ENCODE measurements around the gene PRDM15.

Gene PRDM15

GRCh38 chr21:41868062-41868710 lies 11.0 kb downstream of the PRDM15 start:
- Histone ChIP-seq H3K4me1 (peaks cover 99% of the 10 kb centered on the region), H3K27me3 (no peaks in the 10 kb centered on the region), H3K27ac (peak overlapping the region; percentile 46), H3K36me3 (no peaks in the 10 kb centered on the region), H3K4me2 (peak overlapping the region; percentile 77), H3K4me3 (peak overlapping the region; percentile 49), H4K20me1 (no peaks in the 10 kb centered on the region), H3K9me3 (no peaks in the 10 kb centered on the region), H3K9ac (peak overlapping the region; percentile 49; the same call in 1 of the 2 replicates)
- TF ChIP-seq Cebpa-rat (IDR thresholded peaks at IDR 0.05), result no peak

GRCh38 chr21:41867313-41867712 lies 11.8 kb downstream of the PRDM15 start:
- H3K4me1 ChIP-seq, result peaks cover 99% of the 10 kb centered on the region
- no peaks in the 10 kb centered on the region for H3K36me3 ChIP-seq
- TF ChIP-seq Cebpa-rat (IDR thresholded peaks at IDR 0.05), result no peak
- no peaks in the 10 kb centered on the region for H4K20me1 ChIP-seq
- no peak overlapping the region for H3K4me3 ChIP-seq
- peak overlapping the region; percentile 77 for H3K4me2 ChIP-seq
- 0 out of 2 replicates have a peak overlapping the region, but pooled peaks have one; percentile 45 for H3K9ac ChIP-seq
- H3K9me3 ChIP-seq, result no peaks in the 10 kb centered on the region
- H3K27me3 ChIP-seq, result no peaks in the 10 kb centered on the region
- H3K27ac ChIP-seq, result peak overlapping the region; percentile 46

- H3K27ac ChIP-seq, result peak overlapping the region; percentile 46
- TF ChIP-seq Cebpa-rat (IDR thresholded peaks at IDR 0.05), result no peak
- no peaks in the 10 kb centered on the region for H3K27me3 ChIP-seq
- no peaks in the 10 kb centered on the region for H4K20me1 ChIP-seq
- H3K4me2 ChIP-seq, result peak overlapping the region; percentile 77
- peaks cover 100% of the 10 kb centered on the region for H3K4me1 ChIP-seq
- H3K9me3 ChIP-seq, result no peaks in the 10 kb centered on the region
- peak overlapping the region; percentile 45; the same call in 1 of the 2 replicates for H3K9ac ChIP-seq
- H3K4me3 ChIP-seq, result no peak overlapping the region
- no peaks in the 10 kb centered on the region for H3K36me3 ChIP-seq
Measured at GRCh38 chr21:41866274-41866809, 12.8 kb downstream of the PRDM15 start.

- peak overlapping the region; percentile 77 for H3K4me2 ChIP-seq
- peak overlapping the region; percentile 70 for H3K27ac ChIP-seq
- no peaks in the 10 kb centered on the region for H3K9me3 ChIP-seq
- H4K20me1 ChIP-seq, result no peaks in the 10 kb centered on the region
- no peak for TF ChIP-seq Cebpa-rat (IDR thresholded peaks at IDR 0.05)
- no peak overlapping the region for H3K4me3 ChIP-seq
- no peaks in the 10 kb centered on the region for H3K27me3 ChIP-seq
- H3K36me3 ChIP-seq, result no peaks in the 10 kb centered on the region
- H3K9ac ChIP-seq, result 0 out of 2 replicates have a peak overlapping the region, but pooled peaks have one; percentile 21
- peaks cover 95% of the 10 kb centered on the region for H3K4me1 ChIP-seq
Measured at GRCh38 chr21:41865002-41865777, 14.0 kb downstream of the PRDM15 start.

GRCh38 chr21:41864311-41865001 lies 14.7 kb downstream of the PRDM15 start:
- Histone ChIP-seq H3K9ac (no peak overlapping the region), H3K9me3 (no peaks in the 10 kb centered on the region), H3K27ac (peak overlapping the region; percentile 70), H3K4me2 (peak overlapping the region; percentile 77), H3K36me3 (peaks cover 4% of the 10 kb centered on the region; the same call in 1 of the 2 replicates), H4K20me1 (no peaks in the 10 kb centered on the region), H3K4me3 (no peak overlapping the region), H3K4me1 (peaks cover 87% of the 10 kb centered on the region), H3K27me3 (no peaks in the 10 kb centered on the region)
- no peak for TF ChIP-seq Cebpa-rat (IDR thresholded peaks at IDR 0.05)

- H3K27ac ChIP-seq, result no peak overlapping the region
- H3K4me1 ChIP-seq, result peaks cover 80% of the 10 kb centered on the region
- peak overlapping the region; percentile 77 for H3K4me2 ChIP-seq
- peaks cover 15% of the 10 kb centered on the region for H3K36me3 ChIP-seq
- H3K9ac ChIP-seq, result no peak overlapping the region
- TF ChIP-seq Cebpa-rat (IDR thresholded peaks at IDR 0.05), result no peak
- H3K9me3 ChIP-seq, result no peaks in the 10 kb centered on the region
- no peaks in the 10 kb centered on the region for H3K27me3 ChIP-seq
- no peaks in the 10 kb centered on the region for H4K20me1 ChIP-seq
- no peak overlapping the region for H3K4me3 ChIP-seq
Measured at GRCh38 chr21:41863439-41863740, 15.8 kb downstream of the PRDM15 start.

GRCh38 chr21:41861987-41862386 lies 17.2 kb downstream of the PRDM15 start:
- H3K9me3 ChIP-seq, result peaks cover 6% of the 10 kb centered on the region; the same call in 1 of the 2 replicates
- H3K27me3 ChIP-seq, result no peaks in the 10 kb centered on the region
- H3K4me1 ChIP-seq, result peaks cover 80% of the 10 kb centered on the region
- H3K9ac ChIP-seq, result peak overlapping the region; percentile 18
- H3K36me3 ChIP-seq, result peaks cover 29% of the 10 kb centered on the region
- no peaks in the 10 kb centered on the region for H4K20me1 ChIP-seq
- TF ChIP-seq Cebpa-rat (IDR thresholded peaks at IDR 0.05), result no peak
- peak overlapping the region; percentile 77 for H3K4me2 ChIP-seq
- peak overlapping the region; percentile 62 for H3K27ac ChIP-seq
- H3K4me3 ChIP-seq, result no peak overlapping the region

GRCh38 chr21:41861255-41861654 lies 17.9 kb downstream of the PRDM15 start:
- peaks cover 36% of the 10 kb centered on the region for H3K36me3 ChIP-seq
- no peak overlapping the region for H3K27ac ChIP-seq

GRCh38 chr21:41859297-41859980 lies 19.7 kb downstream of the PRDM15 start:
- Histone ChIP-seq H3K27ac (no peak overlapping the region), H4K20me1 (no peaks in the 10 kb centered on the region), H3K9ac (no peak overlapping the region), H3K4me3 (no peak overlapping the region), H3K27me3 (no peaks in the 10 kb centered on the region), H3K4me2 (no peak overlapping the region), H3K4me1 (peaks cover 54% of the 10 kb centered on the region), H3K9me3 (peaks cover 14% of the 10 kb centered on the region; the same call in 1 of the 2 replicates), H3K36me3 (peaks cover 50% of the 10 kb centered on the region)
- TF ChIP-seq Cebpa-rat (IDR thresholded peaks at IDR 0.05), result no peak

More at GRCh38 chr21:41861255-41861654, 17.9 kb downstream of the PRDM15 start:
- TF ChIP-seq Cebpa-rat (IDR thresholded peaks at IDR 0.05), result no peak
- H3K4me3 ChIP-seq, result no peak overlapping the region
- H4K20me1 ChIP-seq, result no peaks in the 10 kb centered on the region
- peaks cover 13% of the 10 kb centered on the region; the same call in 1 of the 2 replicates for H3K9me3 ChIP-seq
- H3K4me2 ChIP-seq, result peak overlapping the region; percentile 77; the same call in 1 of the 2 replicates
- H3K4me1 ChIP-seq, result peaks cover 72% of the 10 kb centered on the region
- H3K9ac ChIP-seq, result no peak overlapping the region
- no peaks in the 10 kb centered on the region for H3K27me3 ChIP-seq
